HEK293 (cell line): ENCODE measurements around the gene BORCS5.

Experiments used
- CTCF ChIP-seq: fragments of 450-650 bp; formaldehyde crosslinking; IDR thresholded peaks from 2 replicates; pipeline ENCODE4 v1.5.1; 2016; ENCODE audit warnings: missing biosample characterization, missing genetic modification characterization
- KLF16 ChIP-seq: fragments of 450-650 bp; formaldehyde crosslinking; IDR thresholded peaks from 2 replicates; pipeline ENCODE4 v1.5.1; 2017; ENCODE audit warnings: missing biosample characterization, missing genetic modification characterization
- YY1 ChIP-seq: fragments of 450-650 bp; formaldehyde crosslinking; IDR thresholded peaks from 2 replicates; pipeline ENCODE4 v1.5.1; 2018; ENCODE audit warnings: missing biosample characterization, missing genetic modification characterization
- ZBTB11 ChIP-seq: fragments of 450-650 bp; formaldehyde crosslinking; conservative IDR thresholded peaks from 2 replicates; pipeline ENCODE4 v1.5.1; 2016; ENCODE audit warnings: low read depth, missing biosample characterization, missing genetic modification characterization
- ZNF211 ChIP-seq: fragments of 450-650 bp; formaldehyde crosslinking; IDR thresholded peaks from 2 replicates; pipeline ENCODE4 v1.5.1; 2016; ENCODE audit warnings: low read depth, missing biosample characterization, missing genetic modification characterization
- ZNF221 ChIP-seq: fragments of 450-650 bp; formaldehyde crosslinking; IDR thresholded peaks from 2 replicates; pipeline ENCODE4 v1.5.1; 2017; ENCODE audit warnings: missing biosample characterization, missing genetic modification characterization, borderline replicate concordance
- ZNF292 ChIP-seq: fragments of 450-650 bp; formaldehyde crosslinking; IDR thresholded peaks from 2 replicates; pipeline ENCODE4 v1.5.1; 2016; ENCODE audit warnings: low read depth, missing biosample characterization, missing genetic modification characterization, borderline replicate concordance
- ZNF585B ChIP-seq: fragments of 450-650 bp; formaldehyde crosslinking; IDR thresholded peaks from 2 replicates; pipeline ENCODE4 v1.5.1; 2016; ENCODE audit warnings: missing biosample characterization, missing genetic modification characterization
- ZNF776 ChIP-seq: fragments of 450-650 bp; formaldehyde crosslinking; IDR thresholded peaks from 2 replicates; pipeline ENCODE4 v1.5.0; 2017; ENCODE audit warnings: missing biosample characterization, missing genetic modification characterization, borderline replicate concordance
- ZNF777 ChIP-seq: fragments of 450-650 bp; formaldehyde crosslinking; IDR thresholded peaks from 2 replicates; pipeline ENCODE4 v1.5.1; 2017; ENCODE audit warnings: missing biosample characterization, missing genetic modification characterization, borderline replicate concordance

- TF ChIP-seq CTCF (tag by site-specific recombination): no peak
- TF ChIP-seq ZNF776 (tag by site-specific recombination): no peak
- no peak for TF ChIP-seq ZBTB11 (tag by site-specific recombination)
- TF ChIP-seq KLF16 (tag by site-specific recombination): no peak
- no peak for TF ChIP-seq ZNF292 (tag by site-specific recombination)
- no peak for TF ChIP-seq ZNF211
- TF ChIP-seq ZNF221: no peak
- no peak for TF ChIP-seq YY1
- no peak for TF ChIP-seq ZNF585B (tag by site-specific recombination)
- no peak for TF ChIP-seq ZNF777 (tag by site-specific recombination)
Observed at GRCh38 chr12:12425001-12425400, 68.1 kb downstream of the BORCS5 start.
